A549 (cell line): Measurements from ENCODE around the gene F2RL1. TPM values are rescaled to one million over a fixed set of nuclear protein-coding genes. Genes with fewer than 3 reads are reported as not detected.

Experiments used
- ATAC-seq, 2 experiments: fragments of 200-7000 bp in 1 of 2; fragments of >200 bp in 1 of 2; cut with Nextera tagmentation in 1 of 2; cut with Tn5 transposase in 1 of 2; 3 replicates each; pipeline versions ENCODE4 v1.8.0 to v1.9.1; 2018 to 2020; ENCODE audit warnings: mild to moderate bottlenecking in 1 of 2, moderate library complexity in 1 of 2
- CTCF ChIA-PET: fragments of 300-600 bp; sonication (Branson Sonifier 250); formaldehyde crosslinking; extraction: SDS; loops from one replicate; lab custom pipeline; 2021; ENCODE audit warnings: antibody characterized with exemption, inconsistent platforms; lab: Yijun Ruan, JAX
- POLR2A ChIA-PET: fragments of 350-600 bp; formaldehyde crosslinking; extraction: SDS; loops from one replicate; lab custom pipeline; 2021; ENCODE audit warnings: antibody characterized with exemption, inconsistent platforms; lab: Yijun Ruan, JAX
- DNase-seq, 2 experiments: peaks; one replicate each; pipeline versions ENCODE4 v3.0.0 to v3.0.0-alpha.2; 2011 to 2016; ENCODE audit warnings: low read depth in 1 of 2, low spot score in 1 of 2
- FAIRE-seq: peaks from 2 replicates; lab custom pipeline; 2011; peaks lifted over from hg19 to GRCh38; lab: Jason Lieb, UNC
- H3K27ac ChIP-seq, 2 experiments: fragments of >200 bp; sonication (Bioruptor Twin); formaldehyde crosslinking; 3 replicates each; pipeline ENCODE4 v1.5.1; 2016 to 2017
- H3K4me1 ChIP-seq: fragments of >200 bp; sonication (Bioruptor Twin); formaldehyde crosslinking; 3 replicates; pipeline ENCODE4 v1.6.1; 2016
- H3K4me2 ChIP-seq: fragments of >200 bp; sonication (Bioruptor Twin); formaldehyde crosslinking; 3 replicates; pipeline ENCODE4 v1.6.1; 2016
- H3K4me3 ChIP-seq: fragments of >200 bp; sonication (Bioruptor Twin); formaldehyde crosslinking; 3 replicates; pipeline ENCODE4 v1.5.1; 2016
- H3K9me3 ChIP-seq: fragments of >200 bp; sonication (Bioruptor Twin); formaldehyde crosslinking; 3 replicates; pipeline ENCODE4 v1.6.1; 2016
- ATOH8 ChIP-seq: fragments of 250-450 bp; sonication (Bioruptor Pico); IDR thresholded peaks from 2 replicates; pipeline ENCODE4 v1.5.0; 2020; ENCODE audit warnings: low read depth, mild to moderate bottlenecking, moderate library complexity
- BCL3 ChIP-seq: fragments of >200 bp; sonication (Bioruptor Twin); formaldehyde crosslinking; IDR thresholded peaks from 3 replicates; pipeline ENCODE4 v1.6.1; 2016
- BHLHE40 ChIP-seq: IDR thresholded peaks from 2 replicates; pipeline ENCODE4 v1.6.1; 2012; ENCODE audit warnings: low read depth, low read length, inconsistent platforms
- CBX2 ChIP-seq: fragments of 200-600 bp; sonication (generic); IDR thresholded peaks from 2 replicates; pipeline ENCODE4 v1.6.1; 2016; ENCODE audit warnings: low read depth, mild to moderate bottlenecking, borderline replicate concordance
- CEBPB ChIP-seq, 2 experiments: fragments of >200 bp in 1 of 2; sonication (Bioruptor Twin) in 1 of 2; formaldehyde crosslinking in 1 of 2; IDR thresholded peaks; 2 replicates each; pipeline ENCODE4 v1.6.1; 2012 to 2016
- CTCF ChIP-seq: fragments of >200 bp; sonication (Bioruptor Twin); formaldehyde crosslinking; IDR thresholded peaks from 3 replicates; pipeline ENCODE4 v1.5.1; 2016
- EHF ChIP-seq: fragments of 250-450 bp; sonication (Bioruptor Pico); IDR thresholded peaks from 2 replicates; pipeline ENCODE4 v1.5.0; 2020; ENCODE audit warnings: mild to moderate bottlenecking
- EHMT2 ChIP-seq: fragments of 200-600 bp; sonication (generic); IDR thresholded peaks from 2 replicates; pipeline ENCODE4 v1.6.1; 2016; ENCODE audit warnings: antibody characterized with exemption, low read depth, mild to moderate bottlenecking, moderate library complexity
- EP300 ChIP-seq, 2 experiments: fragments of >200 bp; sonication (Bioruptor Twin); formaldehyde crosslinking; IDR thresholded peaks; 2 replicates in 1 of 2; 3 replicates in 1 of 2; pipeline ENCODE4 v1.6.1; 2016 to 2017
- GATA3 ChIP-seq: IDR thresholded peaks from 2 replicates; pipeline ENCODE4 v1.6.1; 2012; ENCODE audit warnings: borderline replicate concordance
- HDAC2 ChIP-seq: fragments of 200-600 bp; sonication (generic); IDR thresholded peaks from 2 replicates; pipeline ENCODE4 v1.6.1; 2016
- HOXB13 ChIP-seq: fragments of 250-450 bp; sonication (Bioruptor Pico); IDR thresholded peaks from 2 replicates; pipeline ENCODE4 v1.5.0; 2020; ENCODE audit warnings: low read depth, mild to moderate bottlenecking, moderate library complexity
- HOXB5 ChIP-seq: fragments of 250-450 bp; sonication (Bioruptor Pico); IDR thresholded peaks from 2 replicates; pipeline ENCODE4 v1.5.0; 2020; ENCODE audit warnings: mild to moderate bottlenecking, moderate library complexity
- MAX ChIP-seq: IDR thresholded peaks from 2 replicates; pipeline ENCODE4 v1.6.1; 2012
- MAZ ChIP-seq: fragments of 150-350 bp; IDR thresholded peaks from 2 replicates; pipeline ENCODE4 v1.6.1; 2014; ENCODE audit warnings: antibody characterized with exemption, low read depth, low read length, borderline replicate concordance
- MYC ChIP-seq: IDR thresholded peaks from 2 replicates; pipeline ENCODE4 v1.6.1; 2012; ENCODE audit warnings: mild to moderate bottlenecking, inconsistent platforms, low read length, improper control_type of control experiment, borderline replicate concordance
- NPAS2 ChIP-seq: fragments of 250-450 bp; sonication (Bioruptor Pico); IDR thresholded peaks from 2 replicates; pipeline ENCODE4 v1.8.0; 2022; ENCODE audit warnings: mild to moderate bottlenecking, moderate library complexity, borderline replicate concordance
- PHF8 ChIP-seq: fragments of 200-600 bp; sonication (generic); IDR thresholded peaks from 2 replicates; pipeline ENCODE4 v1.6.1; 2016; ENCODE audit warnings: low read depth, mild to moderate bottlenecking, antibody characterized with exemption, moderate library complexity, borderline replicate concordance
- POLR2AphosphoS2 ChIP-seq: conservative IDR thresholded peaks from 2 replicates; pipeline ENCODE4 v1.6.1; 2012; ENCODE audit warnings: low read length, improper control_type of control experiment, inconsistent platforms
- RAD21 ChIP-seq, 2 experiments: fragments of >200 bp in 1 of 2; sonication (Bioruptor Twin) in 1 of 2; formaldehyde crosslinking in 1 of 2; IDR thresholded peaks in 1 of 2; conservative IDR thresholded peaks in 1 of 2; 2 replicates in 1 of 2; 3 replicates in 1 of 2; pipeline ENCODE4 v1.6.1; 2012 to 2018; ENCODE audit warnings: inconsistent platforms in 1 of 2
- RCOR1 ChIP-seq: fragments of 150-350 bp; IDR thresholded peaks from 2 replicates; pipeline ENCODE4 v1.6.1; 2014; ENCODE audit warnings: antibody characterized with exemption, low read length, low read depth
- TFCP2L1 ChIP-seq: fragments of 250-450 bp; sonication (Bioruptor Pico); IDR thresholded peaks from 2 replicates; pipeline ENCODE4 v1.5.0; 2021; ENCODE audit warnings: mild to moderate bottlenecking
- TP53 ChIP-seq: fragments of 250-450 bp; sonication (Bioruptor Pico); IDR thresholded peaks from 2 replicates; pipeline ENCODE4 v1.5.0; 2021; ENCODE audit warnings: mild to moderate bottlenecking, moderate library complexity
- USF2 ChIP-seq: fragments of 450-650 bp; IDR thresholded peaks from 2 replicates; pipeline ENCODE4 v1.6.1; 2014; ENCODE audit warnings: antibody characterized with exemption
- ZFP36 ChIP-seq: fragments of 450-650 bp; IDR thresholded peaks from 2 replicates; pipeline ENCODE4 v1.6.1; 2014; ENCODE audit warnings: borderline replicate concordance; ENCODE audit not compliant: partially characterized antibody
- ZSCAN20 ChIP-seq: fragments of 250-450 bp; sonication (Bioruptor Pico); IDR thresholded peaks from 2 replicates; pipeline ENCODE4 v1.8.0; 2022; ENCODE audit warnings: mild to moderate bottlenecking, moderate library complexity
- WGBS: methylation state at CpG from one replicate; pipeline ENCODE4 v1.1.6; 2017; ENCODE audit errors: missing lambda C conversion rate; 5-methylcytosine and 5-hydroxymethylcytosine counted together
- polyA minus RNA-seq: library from RNA; depleted of rRNA, polyadenylated mRNA; stranded (reverse); fragments of >200 nt; gene quantifications from 2 replicates; pipeline ENCODE4 v1.2.3, GENCODE V29; 2011; rRNA and poly(A)+ RNA removed
- polyA plus RNA-seq, 4 experiments: library from polyadenylated mRNA; depleted of rRNA in 3 of 4; stranded (reverse); fragments of >200 nt; fragmentation: RNase III in 1 of 4; extraction: RNeasy Plus Mini Kit Qiagen cat#74134 plus additional on column Dnase treatment in 1 of 4; gene quantifications; 2 replicates in 3 of 4; 3 replicates in 1 of 4; pipeline ENCODE4 v1.2.3, GENCODE V29; 2011 to 2017
- TF ChIP-seq, protein P1 (sequence below): fragments of >200 bp; sonication (Bioruptor Twin); formaldehyde crosslinking; IDR thresholded peaks from 2 replicates; pipeline ENCODE4 v1.6.1; 2016
- TF ChIP-seq, protein P2 (sequence below): IDR thresholded peaks from 2 replicates; pipeline ENCODE4 v1.6.1; 2012
- TF ChIP-seq, protein P3 (sequence below): fragments of 250-450 bp; sonication (Bioruptor Pico); IDR thresholded peaks from 2 replicates; pipeline ENCODE4 v1.5.0; 2021; ENCODE audit warnings: mild to moderate bottlenecking, moderate library complexity, borderline replicate concordance

Gene F2RL1
- polyA plus RNA-seq (2011; rRNA removed) (226 and 328 TPM in 2 replicates), polyA plus RNA-seq (2017; fragmentation: RNase III; extraction: RNeasy Plus Mini Kit Qiagen cat#74134 plus additional on column Dnase treatment) (50.7 to 88.7 TPM (median 73.1 TPM) in 3 replicates), polyA minus RNA-seq (228 and 243 TPM in 2 replicates)
- polyA plus RNA-seq (2012; cell fraction: cytosol; rRNA removed) = 44.4 and 70.1 TPM in 2 replicates
- polyA plus RNA-seq (2012; cell fraction: nucleus; rRNA removed) = 25.0 and 35.5 TPM in 2 replicates

- peak; percentile 88 to 91 for DNase-seq
- ChIA-PET CTCF (interaction anchor here (0.6 to 4.5 kb wide), 14 partner anchors 8 to 225 kb away, joined by 3 to 31 read pairs (median 4); partner anchors contain the start of gene S100Z), POLR2A (interaction anchor here (0.6 to 11.4 kb wide), 10 partner anchors 9 to 211 kb away, joined by 3 to 218 read pairs (median 4); partner anchors contain the start of gene AGGF1)
- no peak for FAIRE-seq
- no peaks in the 10 kb centered on the region for H3K9me3 ChIP-seq
- 2% methylated on average over 40 of the region's 72 CpGs for WGBS
- peaks cover 74% of the 10 kb centered on the region for H3K4me1 ChIP-seq
- peak within 1 kb of the TSS; percentile 87 for H3K4me2 ChIP-seq
- ATAC-seq = peak; percentile 78 to 81
- peak within 1 kb of the TSS; percentile 83 to 94 for H3K27ac ChIP-seq
- peak within 1 kb of the TSS; percentile 88 for H3K4me3 ChIP-seq
- TF ChIP-seq RCOR1 = no peak
- TF ChIP-seq CTCF = no peak
- TF ChIP-seq HOXB13 (CRISPR knock-in tag) = no peak
- no peak for TF ChIP-seq ZSCAN20 (CRISPR knock-in tag)
- TF ChIP-seq BHLHE40 = no peak
- TF ChIP-seq NPAS2 = no peak
- TF ChIP-seq CEBPB (IDR thresholded peaks at IDR 0.05) = no peak
- TF ChIP-seq ATOH8 (CRISPR knock-in tag) = no peak
- TF ChIP-seq POLR2AphosphoS2 = no peak
- peak; percentile 78 for TF ChIP-seq MAX
- TF ChIP-seq HOXB5 (CRISPR knock-in tag) = no peak
- TF ChIP-seq RAD21 (conservative IDR thresholded peaks at IDR 0.05 in 1 of 2, IDR thresholded peaks at IDR 0.05 in 1 of 2) = peak; percentile 17 to 31; a peak in 1 of 5 replicates
- TF ChIP-seq, protein P1, sequence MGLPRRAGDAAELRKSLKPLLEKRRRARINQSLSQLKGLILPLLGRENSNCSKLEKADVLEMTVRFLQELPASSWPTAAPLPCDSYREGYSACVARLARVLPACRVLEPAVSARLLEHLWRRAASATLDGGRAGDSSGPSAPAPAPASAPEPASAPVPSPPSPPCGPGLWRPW = no peak
- peak; percentile 61 for TF ChIP-seq GATA3
- no peak for TF ChIP-seq TFCP2L1
- TF ChIP-seq MYC = no peak
- TF ChIP-seq, protein P2, sequence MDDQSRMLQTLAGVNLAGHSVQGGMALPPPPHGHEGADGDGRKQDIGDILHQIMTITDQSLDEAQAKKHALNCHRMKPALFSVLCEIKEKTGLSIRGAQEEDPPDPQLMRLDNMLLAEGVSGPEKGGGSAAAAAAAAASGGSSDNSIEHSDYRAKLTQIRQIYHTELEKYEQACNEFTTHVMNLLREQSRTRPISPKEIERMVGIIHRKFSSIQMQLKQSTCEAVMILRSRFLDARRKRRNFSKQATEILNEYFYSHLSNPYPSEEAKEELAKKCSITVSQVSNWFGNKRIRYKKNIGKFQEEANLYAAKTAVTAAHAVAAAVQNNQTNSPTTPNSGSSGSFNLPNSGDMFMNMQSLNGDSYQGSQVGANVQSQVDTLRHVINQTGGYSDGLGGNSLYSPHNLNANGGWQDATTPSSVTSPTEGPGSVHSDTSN = no peak
- TF ChIP-seq EHF (CRISPR knock-in tag) = no peak
- TF ChIP-seq BCL3 = peak; percentile 77; the same call in 2 of the 3 replicates
- no peak for TF ChIP-seq EHMT2
- TF ChIP-seq CBX2 = no peak
- no peak for TF ChIP-seq HDAC2
- peak; percentile 47; the same call in 1 of the 2 replicates for TF ChIP-seq PHF8
- TF ChIP-seq MAZ = no peak
- TF ChIP-seq, protein P3, sequence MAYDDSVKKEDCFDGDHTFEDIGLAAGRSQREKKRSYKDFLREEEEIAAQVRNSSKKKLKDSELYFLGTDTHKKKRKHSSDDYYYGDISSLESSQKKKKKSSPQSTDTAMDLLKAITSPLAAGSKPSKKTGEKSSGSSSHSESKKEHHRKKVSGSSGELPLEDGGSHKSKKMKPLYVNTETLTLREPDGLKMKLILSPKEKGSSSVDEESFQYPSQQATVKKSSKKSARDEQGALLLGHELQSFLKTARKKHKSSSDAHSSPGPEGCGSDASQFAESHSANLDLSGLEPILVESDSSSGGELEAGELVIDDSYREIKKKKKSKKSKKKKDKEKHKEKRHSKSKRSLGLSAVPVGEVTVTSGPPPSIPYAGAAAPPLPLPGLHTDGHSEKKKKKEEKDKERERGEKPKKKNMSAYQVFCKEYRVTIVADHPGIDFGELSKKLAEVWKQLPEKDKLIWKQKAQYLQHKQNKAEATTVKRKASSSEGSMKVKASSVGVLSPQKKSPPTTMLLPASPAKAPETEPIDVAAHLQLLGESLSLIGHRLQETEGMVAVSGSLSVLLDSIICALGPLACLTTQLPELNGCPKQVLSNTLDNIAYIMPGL (CRISPR knock-in tag) = no peak
- TF ChIP-seq ZFP36 = no peak
- TF ChIP-seq USF2 = no peak
- 0 out of 5 replicates have a peak, but pooled peaks of 1 of the 2 experiments have one; percentile 10 for TF ChIP-seq EP300 (IDR thresholded peaks at IDR 0.05)
- TF ChIP-seq TP53 (CRISPR knock-in tag) = no peak
These were observed at the start of gene F2RL1 for GRCh38 chr5:76818844-76819831. TSS of gene F2RL1 (plus strand) at chr5:76819030. CDS start at chr5:76819183, 153 bp downstream.
